ENCODE data around the gene C10orf95. TPM values are rescaled to one million over a fixed set of nuclear protein-coding genes. Genes with fewer than 3 reads are reported as not detected.

C10orf95 gene
- total and polyA plus RNA-seq, 10 of the 15 experiments (the other 5 are each of a cell fraction or from before 2014, with no cell fraction given): 0.06 to 1.1 (median 0.31) TPM

- no peak for TF ChIP-seq ZBTB11 (CRISPR knock-in tag; IDR thresholded peaks at IDR 0.05)
- no peak for TF ChIP-seq POU2F2 (IDR thresholded peaks at IDR 0.05; ENCODE audit: borderline replicate concordance, low read depth, low read length)
- TF ChIP-seq ZNF207 (IDR thresholded peaks at IDR 0.05; ENCODE audit: borderline replicate concordance): no peak
- no peak for TF ChIP-seq HDAC2 (IDR thresholded peaks at IDR 0.05)
- no peak for TF ChIP-seq ZNF687 (IDR thresholded peaks at IDR 0.05)
- no peak for TF ChIP-seq CTCF (IDR thresholded peaks at IDR 0.05 in 2 of 3, conservative IDR thresholded peaks at IDR 0.05 in 1 of 3; ENCODE audit: control insufficient read depth in 2 of 3, extremely low read depth in 1 of 3, insufficient read depth in 1 of 3, low read depth in 3 of 3, low read length in 3 of 3)
- no peak for TF ChIP-seq NFYA (IDR thresholded peaks at IDR 0.05; ENCODE audit: borderline replicate concordance, low read depth, low read length)
- TF ChIP-seq, protein P1, sequence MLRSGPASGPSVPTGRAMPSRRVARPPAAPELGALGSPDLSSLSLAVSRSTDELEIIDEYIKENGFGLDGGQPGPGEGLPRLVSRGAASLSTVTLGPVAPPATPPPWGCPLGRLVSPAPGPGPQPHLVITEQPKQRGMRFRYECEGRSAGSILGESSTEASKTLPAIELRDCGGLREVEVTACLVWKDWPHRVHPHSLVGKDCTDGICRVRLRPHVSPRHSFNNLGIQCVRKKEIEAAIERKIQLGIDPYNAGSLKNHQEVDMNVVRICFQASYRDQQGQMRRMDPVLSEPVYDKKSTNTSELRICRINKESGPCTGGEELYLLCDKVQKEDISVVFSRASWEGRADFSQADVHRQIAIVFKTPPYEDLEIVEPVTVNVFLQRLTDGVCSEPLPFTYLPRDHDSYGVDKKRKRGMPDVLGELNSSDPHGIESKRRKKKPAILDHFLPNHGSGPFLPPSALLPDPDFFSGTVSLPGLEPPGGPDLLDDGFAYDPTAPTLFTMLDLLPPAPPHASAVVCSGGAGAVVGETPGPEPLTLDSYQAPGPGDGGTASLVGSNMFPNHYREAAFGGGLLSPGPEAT (IDR thresholded peaks at IDR 0.05; ENCODE audit: low read depth): no peak
- no peak for TF ChIP-seq ZSCAN29 (IDR thresholded peaks at IDR 0.05)
- no peak for TF ChIP-seq NR2C2 (IDR thresholded peaks at IDR 0.05; ENCODE audit: borderline replicate concordance, control insufficient read depth, insufficient read length, low read depth)
- TF ChIP-seq TCF3 (IDR thresholded peaks at IDR 0.05; ENCODE audit: borderline replicate concordance, insufficient read depth, low read depth, low read length): no peak
- no peak for TF ChIP-seq DPF2 (IDR thresholded peaks at IDR 0.05)
- peak; percentile 41; the same call in 1 of the 2 replicates for TF ChIP-seq BACH1 (IDR thresholded peaks at IDR 0.05; ENCODE audit: borderline replicate concordance)
- no peak for TF ChIP-seq PAX8 (IDR thresholded peaks at IDR 0.05)
- no peak for TF ChIP-seq POLR2AphosphoS5 (IDR thresholded peaks at IDR 0.05; ENCODE audit: low read length)
These were observed 40.8 kb downstream of the C10orf95 start (continued) for GRCh38 chr10:102410429-102411073.
